ENCODE data around the gene AFF1. TPM values are rescaled to one million over a fixed set of nuclear protein-coding genes. Genes with fewer than 3 reads are reported as not detected.

Gene AFF1
- total RNA-seq, 2 donors from 2014 or later: 43.2 to 56.2 TPM

DNA sequence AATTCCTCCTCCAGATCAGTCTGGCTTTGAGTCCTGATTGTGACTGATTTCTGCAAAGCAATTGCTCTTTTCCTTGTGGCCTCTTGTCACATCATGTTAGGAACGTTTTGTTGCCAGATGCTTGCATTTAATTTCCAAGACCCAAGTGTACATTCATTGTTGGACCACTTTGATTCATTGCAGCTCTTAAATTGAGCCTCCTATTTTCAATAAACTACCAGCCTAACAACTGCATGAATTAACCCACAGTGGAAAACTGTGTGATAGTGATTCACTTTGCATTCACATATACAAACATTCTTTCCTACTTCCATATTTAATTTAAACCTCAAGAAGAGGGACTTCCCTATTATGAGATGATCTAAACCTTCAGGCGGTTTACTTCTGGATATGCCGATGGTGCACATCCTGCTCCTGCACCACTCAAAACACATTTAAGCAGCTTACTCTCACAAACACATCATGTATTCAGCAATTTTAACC is 118.4 kb downstream of the AFF1 start:
- no peaks in the 10 kb centered on the region for H3K36me3 Mint-ChIP-seq
- ATAC-seq (no peak), DNase-seq (ENCODE audit: low spot score) (no peak)
- H3K4me3 Mint-ChIP-seq: no peak overlapping the region
- H3K27ac Mint-ChIP-seq: no peak overlapping the region
- peaks cover 58 to 68% of the 10 kb centered on the region in 2 donors for H3K4me1 Mint-ChIP-seq (ENCODE audit: low read depth in 2 of 2)
- no peaks in the 10 kb centered on the region for H3K9me3 Mint-ChIP-seq
- no peaks in the 10 kb centered on the region for H3K27me3 Mint-ChIP-seq

GRCh38 chr4:87053802-87054767 is 119.3 kb downstream of the AFF1 start:
- no peak for ATAC-seq
- DNase-seq (ENCODE audit: low spot score): no peak
- no peak overlapping the region for H3K27ac Mint-ChIP-seq
- no peak overlapping the region for H3K4me3 Mint-ChIP-seq
- H3K27me3 Mint-ChIP-seq: no peaks in the 10 kb centered on the region
- no peaks in the 10 kb centered on the region for H3K9me3 Mint-ChIP-seq
- no peaks in the 10 kb centered on the region for H3K36me3 Mint-ChIP-seq
- peaks cover 67 to 76% of the 10 kb centered on the region in 2 donors for H3K4me1 Mint-ChIP-seq (ENCODE audit: low read depth in 2 of 2)

GRCh38 chr4:87054900-87055299 is 120.1 kb downstream of the AFF1 start:
- DNase-seq (ENCODE audit: low spot score) (no peak), ATAC-seq (no peak)
- H3K4me1 Mint-ChIP-seq (ENCODE audit: low read depth in 2 of 2): peaks cover 69 to 81% of the 10 kb centered on the region in 2 donors
- H3K9me3 Mint-ChIP-seq: no peaks in the 10 kb centered on the region
- H3K4me3 Mint-ChIP-seq: no peak overlapping the region
- peaks cover 3% of the 10 kb centered on the region for H3K36me3 Mint-ChIP-seq
- no peaks in the 10 kb centered on the region for H3K27me3 Mint-ChIP-seq
- H3K27ac Mint-ChIP-seq: peak overlapping the region in 1 of 2 donors; percentile 33

- Mint-ChIP-seq H3K9me3 (no peaks in the 10 kb centered on the region), H3K4me1 (ENCODE audit: low read depth in 2 of 2) (peaks cover 65 to 79% of the 10 kb centered on the region in 2 donors), H3K36me3 (peaks cover 4% of the 10 kb centered on the region), H3K27ac (peak overlapping the region in 1 of 2 donors; percentile 33), H3K27me3 (no peaks in the 10 kb centered on the region), H3K4me3 (peak overlapping the region; percentile 4)
- ATAC-seq (no peak), DNase-seq (ENCODE audit: low spot score) (no peak)
Measured at GRCh38 chr4:87055311-87055710, 120.5 kb downstream of the AFF1 start.

GRCh38 chr4:87056881-87057280 is 122.1 kb downstream of the AFF1 start:
- peaks cover 59 to 73% of the 10 kb centered on the region in 2 donors for H3K4me1 Mint-ChIP-seq (ENCODE audit: low read depth in 2 of 2)
- H3K9me3 Mint-ChIP-seq: no peaks in the 10 kb centered on the region

DNA sequence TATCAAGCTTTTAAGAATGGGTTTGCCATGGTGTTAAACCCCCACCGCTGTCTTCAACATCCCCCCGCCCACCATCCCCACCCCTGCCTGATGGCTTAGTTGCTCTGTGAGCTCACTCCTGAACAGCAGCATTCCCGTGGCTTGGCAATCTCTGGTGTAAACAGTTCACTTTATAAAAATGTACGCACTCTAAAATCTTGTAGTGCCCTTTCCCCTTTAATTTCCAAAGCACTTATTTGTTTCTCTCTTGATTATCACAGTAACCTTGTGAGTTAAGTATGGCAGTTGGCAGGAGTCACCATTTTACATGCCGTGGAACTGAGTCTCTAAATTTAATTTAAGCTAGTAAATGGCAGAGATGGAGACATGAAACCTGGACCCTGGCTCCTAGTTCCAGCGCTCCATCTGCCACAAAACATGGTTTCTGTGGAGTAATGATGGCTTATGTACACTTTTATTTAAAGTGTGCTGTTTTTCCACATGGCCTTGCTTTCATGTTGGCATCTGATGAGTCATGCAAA is 123.1 kb downstream of the AFF1 start:
- ATAC-seq: no peak
- Mint-ChIP-seq H3K36me3 (peaks cover 4% of the 10 kb centered on the region), H3K27ac (peak overlapping the region; percentile 47 to 50), H3K4me1 (ENCODE audit: low read depth in 2 of 2) (peaks cover 51 to 66% of the 10 kb centered on the region in 2 donors), H3K4me3 (no peak overlapping the region), H3K27me3 (no peaks in the 10 kb centered on the region), H3K9me3 (no peaks in the 10 kb centered on the region)
- no peak for DNase-seq (ENCODE audit: low spot score)

More at GRCh38 chr4:87056881-87057280, 122.1 kb downstream of the AFF1 start:
- DNase-seq (ENCODE audit: low spot score): no peak
- Mint-ChIP-seq H3K27ac (peak overlapping the region in 1 of 2 donors; percentile 30), H3K4me3 (no peak overlapping the region), H3K36me3 (peaks cover 4% of the 10 kb centered on the region), H3K27me3 (no peaks in the 10 kb centered on the region)
- no peak for ATAC-seq

DNA sequence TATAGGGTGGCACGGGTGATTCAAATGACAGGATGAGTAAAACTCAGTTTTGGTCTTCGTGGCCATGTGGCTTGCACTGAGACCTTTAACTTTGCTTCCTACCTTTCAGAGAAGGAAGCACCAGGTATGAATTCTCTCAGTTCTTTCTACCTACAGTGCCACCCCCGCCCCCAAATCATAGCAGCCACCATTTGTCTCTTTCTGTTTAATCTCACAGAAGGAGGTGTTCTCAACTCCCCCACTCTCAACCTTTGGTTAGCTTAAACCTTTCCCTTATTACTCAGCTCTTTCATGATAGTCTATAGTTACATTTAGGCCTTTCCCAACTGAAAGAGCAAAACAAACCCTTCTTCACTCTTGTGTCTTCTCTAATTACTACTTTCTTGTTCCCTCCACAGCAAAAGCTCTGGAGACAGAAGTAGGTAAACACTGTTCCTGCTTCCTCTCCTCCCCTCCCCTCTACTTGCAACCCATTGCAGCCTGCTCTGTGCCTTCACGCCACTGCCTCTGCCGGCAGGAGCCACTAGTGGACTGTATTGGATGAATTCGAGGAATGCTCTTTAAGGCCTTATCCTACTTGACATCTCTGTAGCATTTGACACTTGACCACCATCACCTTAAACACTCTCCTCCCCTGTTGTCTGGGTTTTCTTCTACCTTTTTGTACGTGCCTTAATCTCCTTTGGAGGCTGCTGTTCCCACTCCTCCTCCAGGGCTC is 123.7 kb downstream of the AFF1 start:
- Mint-ChIP-seq H3K27ac (peak overlapping the region; percentile 47 to 50), H3K4me3 (peak overlapping the region; percentile 16), H3K36me3 (peaks cover 4% of the 10 kb centered on the region), H3K27me3 (no peaks in the 10 kb centered on the region), H3K4me1 (ENCODE audit: low read depth in 2 of 2) (peaks cover 50 to 60% of the 10 kb centered on the region in 2 donors), H3K9me3 (no peaks in the 10 kb centered on the region)
- peak; percentile 66 to 72 for ATAC-seq
- no peak for DNase-seq (ENCODE audit: low spot score)

- DNase-seq (ENCODE audit: low spot score) (no peak), ATAC-seq (peak in 1 of 2 donors; percentile 71)
- H3K36me3 Mint-ChIP-seq: peaks cover 4% of the 10 kb centered on the region
- H3K27ac Mint-ChIP-seq: peak overlapping the region in 1 of 2 donors; percentile 46
- no peak overlapping the region for H3K4me3 Mint-ChIP-seq
- no peaks in the 10 kb centered on the region for H3K27me3 Mint-ChIP-seq
- no peaks in the 10 kb centered on the region for H3K9me3 Mint-ChIP-seq
- H3K4me1 Mint-ChIP-seq (ENCODE audit: low read depth in 2 of 2): peaks cover 43 to 44% of the 10 kb centered on the region in 2 donors
Measured at GRCh38 chr4:87060957-87061356, 126.1 kb downstream of the AFF1 start.

DNA sequence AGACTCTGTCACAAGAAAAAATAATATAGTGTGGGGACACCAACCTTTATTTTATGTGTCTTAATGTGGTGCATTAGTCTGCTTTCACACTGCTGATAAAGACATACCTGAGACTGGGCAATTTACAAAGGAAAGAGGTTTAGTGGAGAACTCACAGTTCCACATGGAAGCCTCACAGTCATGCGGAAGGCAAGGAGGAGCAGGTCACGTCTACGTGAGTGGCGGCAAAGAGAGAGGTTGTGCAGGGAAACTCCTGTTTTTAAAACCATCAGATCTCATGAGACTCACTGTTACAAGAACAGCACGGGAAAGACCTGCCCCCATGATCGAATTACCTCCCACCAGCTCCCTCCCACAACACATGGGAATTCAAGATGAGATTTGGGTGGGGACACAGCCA is 130.2 kb downstream of the AFF1 start:
- ATAC-seq: no peak
- Mint-ChIP-seq H3K27me3 (no peaks in the 10 kb centered on the region), H3K4me3 (no peak overlapping the region), H3K27ac (no peak overlapping the region), H3K9me3 (no peaks in the 10 kb centered on the region), H3K4me1 (ENCODE audit: low read depth in 2 of 2) (peaks cover 14 to 24% of the 10 kb centered on the region in 2 donors), H3K36me3 (no peaks in the 10 kb centered on the region)
- no peak for DNase-seq (ENCODE audit: low spot score)

DNA sequence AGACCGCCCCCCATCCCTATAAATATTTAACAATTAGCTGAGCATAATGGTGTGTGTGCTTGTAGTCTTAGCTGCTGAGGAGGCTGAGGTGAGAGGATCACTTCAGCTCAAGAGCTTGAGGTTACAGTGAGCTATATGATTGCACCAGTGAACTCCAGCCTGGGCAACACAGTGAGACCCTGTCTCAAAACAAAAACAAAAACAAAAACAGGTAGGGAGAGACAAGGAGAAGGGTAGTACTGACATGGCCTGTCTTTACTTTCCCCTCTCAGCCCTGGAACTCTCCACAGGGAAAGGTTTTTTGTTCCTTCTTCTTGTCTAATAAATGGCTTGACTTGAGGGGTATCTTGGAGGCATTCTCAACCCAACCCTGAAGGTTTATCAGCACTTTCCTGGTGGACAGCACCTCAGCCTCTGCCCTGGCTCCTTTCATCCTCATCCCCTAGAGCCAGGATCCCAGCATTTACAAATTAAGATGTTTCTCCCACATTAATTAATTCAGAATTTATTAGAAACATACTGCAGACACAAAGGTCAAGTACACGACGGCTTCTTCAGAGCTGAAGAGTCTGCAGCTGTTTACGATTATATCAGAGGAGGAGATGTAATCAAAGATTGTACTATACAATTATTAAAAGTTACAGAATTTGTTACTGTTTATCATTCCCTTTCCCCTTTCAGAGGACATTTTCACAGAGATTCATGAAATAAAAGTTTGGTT is 131.8 kb downstream of the AFF1 start:
- Mint-ChIP-seq H3K27me3 (no peaks in the 10 kb centered on the region), H3K4me3 (no peak overlapping the region), H3K4me1 (ENCODE audit: low read depth in 2 of 2) (peaks cover 7 to 23% of the 10 kb centered on the region in 2 donors), H3K36me3 (no peaks in the 10 kb centered on the region), H3K9me3 (no peaks in the 10 kb centered on the region), H3K27ac (no peak overlapping the region)
- DNase-seq (ENCODE audit: low spot score): no peak
- ATAC-seq: no peak

DNA sequence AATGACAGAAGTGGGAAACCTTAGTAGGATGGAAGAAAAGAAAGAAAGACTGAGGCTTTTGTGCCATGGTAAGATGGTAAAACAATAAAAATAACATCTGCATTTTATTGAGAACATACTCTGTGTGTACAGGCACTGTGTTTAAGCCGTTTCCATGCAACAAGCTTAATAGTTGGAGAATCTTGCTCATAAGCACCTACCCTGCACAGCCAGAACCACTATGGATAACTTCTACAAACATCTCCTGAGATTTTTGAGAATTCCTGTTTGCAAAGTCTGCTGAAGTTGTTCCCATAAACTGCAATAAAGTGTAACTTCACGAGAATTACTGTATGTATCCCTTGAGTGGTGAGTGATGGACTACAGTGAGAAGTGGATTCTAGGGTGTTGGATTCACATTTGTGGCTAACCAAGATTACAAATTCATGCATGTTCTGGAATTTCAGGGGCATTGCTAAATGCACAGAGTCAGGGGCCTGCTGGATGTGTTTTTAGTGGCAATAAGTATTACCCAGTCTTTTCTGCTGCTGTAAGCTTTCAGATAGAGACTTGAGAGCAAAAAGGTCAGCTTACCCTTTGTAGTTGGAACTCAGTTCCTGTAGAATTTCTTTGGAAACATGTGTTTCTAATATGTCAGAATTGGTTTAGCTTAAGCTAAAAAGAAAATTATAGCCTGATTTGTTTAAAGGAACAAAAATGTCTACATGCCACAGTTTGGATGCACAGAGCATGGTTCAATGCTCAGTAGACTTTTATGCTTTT is 132.5 kb downstream of the AFF1 start:
- Mint-ChIP-seq H3K9me3 (no peaks in the 10 kb centered on the region), H3K4me3 (no peak overlapping the region), H3K4me1 (ENCODE audit: low read depth in 2 of 2) (peaks cover 11 to 24% of the 10 kb centered on the region in 2 donors), H3K27ac (no peak overlapping the region), H3K27me3 (no peaks in the 10 kb centered on the region), H3K36me3 (no peaks in the 10 kb centered on the region)
- DNase-seq (ENCODE audit: low spot score) (no peak), ATAC-seq (no peak)

DNA sequence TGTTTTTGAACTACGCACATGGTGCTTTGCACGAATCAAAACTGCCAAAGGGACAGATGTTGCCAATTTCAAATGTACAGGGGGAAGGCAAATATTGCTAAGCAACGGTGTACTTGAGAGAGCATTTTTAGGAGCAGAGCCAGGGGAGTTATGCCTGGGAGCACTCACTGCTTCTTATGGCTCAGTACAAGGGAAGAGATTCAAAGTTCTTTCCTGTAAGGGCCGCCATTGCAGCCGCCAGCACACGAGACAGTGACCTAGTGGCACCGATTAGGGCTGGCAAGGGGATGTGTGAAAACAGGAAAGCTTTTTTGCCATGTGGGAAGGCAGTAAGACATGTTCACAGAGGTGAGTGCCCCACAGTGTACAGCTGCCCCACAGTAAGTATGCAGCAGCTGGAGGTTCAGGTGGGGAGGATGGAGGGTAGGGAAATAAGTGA is 133.8 kb downstream of the AFF1 start:
- H3K27ac Mint-ChIP-seq: peak overlapping the region in 1 of 2 donors; percentile 15

More for the DNA sequence above, 133.8 kb downstream of the AFF1 start:
- no peaks in the 10 kb centered on the region for H3K27me3 Mint-ChIP-seq
- H3K9me3 Mint-ChIP-seq: no peaks in the 10 kb centered on the region
- H3K4me1 Mint-ChIP-seq (ENCODE audit: low read depth in 2 of 2): peaks cover 19 to 26% of the 10 kb centered on the region in 2 donors
- H3K4me3 Mint-ChIP-seq: no peak overlapping the region
- ATAC-seq (no peak), DNase-seq (ENCODE audit: low spot score) (no peak)
- no peaks in the 10 kb centered on the region for H3K36me3 Mint-ChIP-seq

Measured in natural killer cell treated with Interleukin-12 subunit alpha and Interleukin-12 subunit beta and Interleukin-15 and Interleukin-18, amount 100 ng/mL, for 72 hours (primary cell).